Bronchial epithelial cell (primary cell): ENCODE results near the gene ASGR1. TPM values are rescaled to one million over a fixed set of nuclear protein-coding genes. Genes with fewer than 3 reads are reported as not detected.

Experiments used
- DNase-seq: peaks from one replicate; pipeline ENCODE4 v3.0.0-alpha.2; 2010; ENCODE audit warnings: low read depth
- FAIRE-seq: peaks from 2 replicates; lab custom pipeline; 2011; peaks lifted over from hg19 to GRCh38; lab: Jason Lieb, UNC
- H3K27me3 ChIP-seq: 2 replicates; pipeline ENCODE4 v1.5.1; 2011; ENCODE audit warnings: low read length; ENCODE audit not compliant: control insufficient read depth, insufficient read depth
- H3K36me3 ChIP-seq: 2 replicates; pipeline ENCODE4 v1.5.1; 2011; ENCODE audit warnings: low read length; ENCODE audit not compliant: control insufficient read depth, insufficient read depth
- H3K4me3 ChIP-seq: 2 replicates; pipeline ENCODE4 v1.5.1; 2011; ENCODE audit warnings: mild to moderate bottlenecking, low read depth, low read length, control low read depth
- total RNA-seq: library from RNA; depleted of rRNA; stranded (reverse); fragments of >200 nt; gene quantifications from 2 replicates; pipeline ENCODE4 v1.2.1, GENCODE V29; 2014
- TF ChIP-seq, protein P1 (sequence below): IDR thresholded peaks from 2 replicates; pipeline ENCODE4 v1.5.1; 2011; ENCODE audit warnings: mild to moderate bottlenecking, moderate library complexity, low read length, control low read depth, inconsistent platforms; ENCODE audit not compliant: insufficient read depth, severe bottlenecking

ASGR1 gene
- total RNA-seq, 1 donor from 2014 or later, result under 0.01 TPM

DNA sequence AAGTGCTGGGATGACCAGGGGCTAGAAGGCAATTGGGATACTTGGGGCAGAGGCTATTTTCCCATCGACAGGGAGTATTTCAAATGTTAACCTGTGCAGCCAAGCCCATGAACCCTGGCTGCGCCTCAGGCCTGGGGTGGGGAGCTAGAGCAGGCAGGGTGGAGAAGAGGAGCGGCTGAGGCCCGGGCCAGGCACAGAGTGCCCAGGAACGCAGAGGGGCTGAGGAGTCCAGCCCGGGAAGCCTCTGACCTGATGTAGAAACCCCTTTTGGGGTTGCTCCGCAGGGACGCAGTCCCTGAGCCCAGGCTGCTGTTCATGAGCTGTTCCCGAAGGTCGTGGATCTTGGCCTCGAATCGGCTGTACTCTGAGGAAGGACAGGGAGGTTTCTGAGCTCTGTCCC lies 16.8 kb upstream of the ASGR1 start:
- DNase-seq (no peak), FAIRE-seq (no peak)
- TF ChIP-seq, protein P1, sequence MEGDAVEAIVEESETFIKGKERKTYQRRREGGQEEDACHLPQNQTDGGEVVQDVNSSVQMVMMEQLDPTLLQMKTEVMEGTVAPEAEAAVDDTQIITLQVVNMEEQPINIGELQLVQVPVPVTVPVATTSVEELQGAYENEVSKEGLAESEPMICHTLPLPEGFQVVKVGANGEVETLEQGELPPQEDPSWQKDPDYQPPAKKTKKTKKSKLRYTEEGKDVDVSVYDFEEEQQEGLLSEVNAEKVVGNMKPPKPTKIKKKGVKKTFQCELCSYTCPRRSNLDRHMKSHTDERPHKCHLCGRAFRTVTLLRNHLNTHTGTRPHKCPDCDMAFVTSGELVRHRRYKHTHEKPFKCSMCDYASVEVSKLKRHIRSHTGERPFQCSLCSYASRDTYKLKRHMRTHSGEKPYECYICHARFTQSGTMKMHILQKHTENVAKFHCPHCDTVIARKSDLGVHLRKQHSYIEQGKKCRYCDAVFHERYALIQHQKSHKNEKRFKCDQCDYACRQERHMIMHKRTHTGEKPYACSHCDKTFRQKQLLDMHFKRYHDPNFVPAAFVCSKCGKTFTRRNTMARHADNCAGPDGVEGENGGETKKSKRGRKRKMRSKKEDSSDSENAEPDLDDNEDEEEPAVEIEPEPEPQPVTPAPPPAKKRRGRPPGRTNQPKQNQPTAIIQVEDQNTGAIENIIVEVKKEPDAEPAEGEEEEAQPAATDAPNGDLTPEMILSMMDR, result no peak
- Histone ChIP-seq H3K27me3 (no peaks in the 10 kb centered on the region), H3K36me3 (no peaks in the 10 kb centered on the region), H3K4me3 (no peak overlapping the region)

DNA sequence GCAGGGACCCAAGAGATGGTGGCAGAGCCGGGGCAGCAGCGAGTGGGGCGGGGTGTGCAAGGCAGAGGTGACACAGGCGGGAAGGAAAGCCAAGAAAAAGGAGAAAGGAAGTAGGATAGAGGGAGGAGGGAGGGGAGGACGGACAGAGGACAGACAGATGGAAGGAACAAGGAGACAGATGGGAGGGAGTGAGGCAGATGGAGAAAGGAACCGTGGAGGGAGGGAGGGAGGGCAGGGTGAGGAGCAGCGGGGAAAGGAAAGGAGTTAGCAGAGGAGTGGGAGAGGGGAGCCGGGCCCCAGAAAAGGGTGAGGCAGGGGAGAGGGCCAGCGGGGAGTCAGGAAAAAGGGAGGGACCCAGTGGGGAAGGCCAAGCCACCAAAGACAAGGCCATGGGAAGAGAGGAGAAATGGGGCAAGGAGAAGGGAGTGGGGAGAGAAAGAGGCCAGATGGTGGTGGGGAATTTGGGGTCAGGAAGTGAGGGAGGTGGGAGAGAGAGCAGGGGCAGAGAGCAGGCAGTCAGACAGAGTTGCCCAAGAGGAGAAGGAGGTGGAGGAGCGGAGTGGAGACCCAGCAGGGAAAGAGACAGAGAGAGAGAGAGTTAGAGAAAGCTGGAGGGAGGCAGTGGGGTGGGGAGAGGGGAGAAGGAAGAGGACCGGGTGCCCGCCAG lies 13.2 kb upstream of the ASGR1 start:
- FAIRE-seq (no peak), DNase-seq (no peak)
- H3K27me3 ChIP-seq, result no peaks in the 10 kb centered on the region
- no peaks in the 10 kb centered on the region for H3K36me3 ChIP-seq
- H3K4me3 ChIP-seq, result no peak overlapping the region
- TF ChIP-seq, protein P1, result no peak

DNA sequence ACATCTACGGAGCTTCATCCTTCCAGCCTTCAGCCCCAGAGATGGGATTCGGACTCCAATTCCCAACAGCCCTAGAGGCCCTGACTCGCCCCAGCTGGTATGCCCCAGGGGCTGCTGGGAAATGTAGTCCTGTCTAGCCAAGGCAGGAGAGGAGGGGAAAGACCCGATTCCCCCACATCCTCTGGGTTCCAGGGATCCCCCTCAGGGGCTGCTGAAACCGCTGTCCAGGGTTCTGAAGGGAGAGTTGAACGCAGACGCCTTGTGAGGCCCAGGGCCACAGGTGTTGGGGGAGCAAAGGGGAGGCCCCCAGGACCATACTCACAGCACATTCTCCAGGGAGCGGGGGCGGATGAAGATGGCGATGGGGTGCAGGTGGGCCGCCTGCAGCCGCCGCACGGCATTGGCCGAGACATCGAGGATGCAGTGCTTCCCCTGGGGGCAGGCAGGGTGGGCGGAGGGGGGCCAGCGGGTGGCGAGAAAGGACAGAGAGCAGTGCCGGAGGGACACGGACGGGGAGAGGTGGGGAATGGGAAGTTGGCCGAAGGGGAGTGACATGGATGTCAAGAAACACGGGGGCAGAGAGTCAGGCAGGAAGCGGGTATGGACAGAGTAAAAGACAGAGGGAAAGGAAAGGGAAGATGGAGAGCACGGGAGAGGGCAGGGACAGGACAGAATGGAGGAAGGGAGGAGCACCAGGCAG lies 12.6 kb upstream of the ASGR1 start:
- no peaks in the 10 kb centered on the region for H3K36me3 ChIP-seq
- TF ChIP-seq, protein P1, result no peak
- H3K4me3 ChIP-seq, result no peak overlapping the region
- H3K27me3 ChIP-seq, result no peaks in the 10 kb centered on the region
- FAIRE-seq (no peak), DNase-seq (peak; percentile 26)

DNA sequence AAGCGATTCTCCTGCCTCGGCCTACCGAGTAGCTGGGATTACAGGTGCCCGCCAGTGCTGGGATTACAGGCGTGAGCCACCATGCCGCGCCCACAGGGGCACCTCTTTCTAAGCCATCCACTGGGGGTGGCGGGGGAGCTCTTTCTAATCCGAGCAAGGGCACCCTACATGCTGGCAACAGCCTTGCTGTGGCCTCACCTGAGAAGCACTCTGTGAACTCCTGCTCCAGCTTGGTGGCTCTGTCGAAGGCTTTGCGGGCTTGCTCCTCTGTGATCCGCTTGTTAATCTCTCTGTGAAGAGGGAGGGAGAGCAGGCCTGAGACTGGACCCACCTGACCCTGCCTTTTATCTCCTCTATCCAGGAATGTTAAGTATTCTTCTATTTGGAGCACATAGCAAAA lies 11.9 kb upstream of the ASGR1 start:
- DNase-seq, result no peak
- Histone ChIP-seq H3K4me3 (no peak overlapping the region), H3K36me3 (no peaks in the 10 kb centered on the region), H3K27me3 (no peaks in the 10 kb centered on the region)
- TF ChIP-seq, protein P1, result no peak
- no peak for FAIRE-seq

DNA sequence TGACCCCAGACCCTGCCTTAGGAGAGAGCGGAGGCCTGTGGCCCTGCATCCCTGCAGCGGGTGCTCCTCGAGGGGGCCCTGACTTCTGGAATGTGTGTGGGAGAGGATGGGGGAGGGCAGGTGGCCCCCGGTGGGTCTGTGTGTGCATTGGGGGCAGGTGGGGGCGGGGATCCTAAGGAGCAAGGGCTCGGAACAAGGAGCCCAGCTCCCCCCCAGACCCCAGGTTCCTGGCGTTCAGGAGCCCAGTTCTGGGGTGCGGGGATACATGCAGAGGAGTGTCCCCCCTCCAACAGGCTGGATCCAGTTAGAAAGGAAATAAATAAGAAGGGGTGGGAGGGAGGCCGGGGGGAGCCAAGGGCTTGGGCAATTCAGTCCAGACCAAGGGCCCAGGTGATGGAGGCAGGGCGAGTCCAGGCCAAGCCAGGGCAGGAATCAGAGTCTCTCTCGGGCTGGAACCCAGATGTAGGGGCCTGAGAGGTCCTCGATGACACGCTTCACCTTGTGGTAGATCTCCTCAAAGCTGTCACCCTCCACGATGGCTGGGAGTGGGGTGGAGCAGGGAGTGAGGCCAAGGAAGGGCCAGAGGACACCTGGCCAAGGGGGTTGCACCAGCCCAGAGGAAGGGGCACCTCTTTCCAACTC lies 11.2 kb upstream of the ASGR1 start:
- DNase-seq, result no peak
- no peak overlapping the region for H3K4me3 ChIP-seq
- H3K36me3 ChIP-seq, result no peaks in the 10 kb centered on the region
- TF ChIP-seq, protein P1, result no peak
- no peak for FAIRE-seq
- H3K27me3 ChIP-seq, result no peaks in the 10 kb centered on the region
